Neural progenitor cell (in vitro differentiated cells): ENCODE data around the gene ULK4. TPM values are rescaled to one million over a fixed set of nuclear protein-coding genes. Genes with fewer than 3 reads are reported as not detected.
"Not testable (repeated sequence)": the region's sequence is repeated elsewhere in the genome, so short reads cannot be mapped to it uniquely, and the experiment has no call there.

Source experiments
- DNase-seq: peaks from one replicate; pipeline ENCODE4 v3.0.0-alpha.2; 2016; ENCODE audit warnings: low spot score
- H2AFZ ChIP-seq: fragments of 200-600 bp; sonication (generic); replicated peaks from 2 replicates; pipeline ENCODE4 v1.6.1; 2016; ENCODE audit warnings: antibody characterized with exemption
- H3F3A ChIP-seq: fragments of 200-600 bp; sonication (generic); 2 replicates; pipeline ENCODE4 v1.6.1; 2016; ENCODE audit warnings: antibody characterized with exemption, low read depth
- H3K27ac ChIP-seq: fragments of 200-600 bp; sonication (generic); 2 replicates; pipeline ENCODE4 v1.5.1; 2016; ENCODE audit warnings: mild to moderate bottlenecking
- H3K27me3 ChIP-seq: fragments of 200-600 bp; sonication (generic); 2 replicates; pipeline ENCODE4 v1.6.1; 2016; ENCODE audit warnings: mild to moderate bottlenecking, moderate library complexity
- H3K36me3 ChIP-seq: fragments of 200-600 bp; sonication (generic); 2 replicates; pipeline ENCODE4 v1.5.1; 2016
- H3K4me1 ChIP-seq: fragments of 200-600 bp; sonication (generic); 2 replicates; pipeline ENCODE4 v1.6.1; 2016; ENCODE audit warnings: mixed run types
- H3K4me2 ChIP-seq: fragments of 200-600 bp; sonication (generic); 2 replicates; pipeline ENCODE4 v1.6.1; 2016
- H3K4me3 ChIP-seq: fragments of 200-600 bp; sonication (generic); 2 replicates; pipeline ENCODE4 v1.5.1; 2016
- H3K79me2 ChIP-seq: fragments of 200-600 bp; sonication (generic); 2 replicates; pipeline ENCODE4 v1.6.1; 2016; ENCODE audit warnings: low read depth
- H3K9ac ChIP-seq: fragments of 200-600 bp; sonication (generic); 2 replicates; pipeline ENCODE4 v1.6.1; 2016
- H3K9me3 ChIP-seq: fragments of 200-600 bp; sonication (generic); 2 replicates; pipeline ENCODE4 v1.5.1; 2016; ENCODE audit warnings: low read depth
- H4K20me1 ChIP-seq: fragments of 200-600 bp; sonication (generic); 2 replicates; pipeline ENCODE4 v1.6.1; 2016; ENCODE audit warnings: low read depth
- H3K27ac Mint-ChIP-seq: 3 replicates; pipeline ENCODE4 v1.8.0; 2021; ENCODE audit warnings: mixed read lengths
- H3K27me3 Mint-ChIP-seq: 2 replicates; pipeline ENCODE4 v1.8.0; 2022; ENCODE audit warnings: low read depth, mild to moderate bottlenecking, inconsistent platforms, moderate library complexity, mixed read lengths; ENCODE audit not compliant: insufficient read depth
- H3K36me3 Mint-ChIP-seq: 3 replicates; pipeline ENCODE4 v1.8.0; 2021; ENCODE audit warnings: mixed read lengths
- H3K4me1 Mint-ChIP-seq: 3 replicates; pipeline ENCODE4 v1.8.0; 2021; ENCODE audit warnings: mixed read lengths
- H3K4me3 Mint-ChIP-seq: 3 replicates; pipeline ENCODE4 v1.8.0; 2021; ENCODE audit warnings: mild to moderate bottlenecking, moderate library complexity, mixed read lengths
- H3K9me3 Mint-ChIP-seq: 3 replicates; pipeline ENCODE4 v1.8.0; 2020; ENCODE audit warnings: mixed read lengths
- CTCF ChIP-seq: fragments of 200-600 bp; sonication (generic); IDR thresholded peaks from 2 replicates; pipeline ENCODE4 v1.5.1; 2017; ENCODE audit warnings: antibody characterized with exemption, mild to moderate bottlenecking
- EZH2 ChIP-seq: fragments of 200-600 bp; sonication (generic); IDR thresholded peaks from 2 replicates; pipeline ENCODE4 v1.6.1; 2017; ENCODE audit warnings: antibody characterized with exemption, mild to moderate bottlenecking, moderate library complexity
- EZH2phosphoT487 ChIP-seq: fragments of 200-600 bp; sonication (generic); IDR thresholded peaks from 2 replicates; pipeline ENCODE4 v1.6.1; 2017; ENCODE audit warnings: antibody characterized with exemption
- total RNA-seq: library from RNA; depleted of rRNA; stranded (reverse); fragments of >200 nt; gene quantifications from 2 replicates; pipeline ENCODE4 v1.2.3, GENCODE V29; 2015; ENCODE audit warnings: low replicate concordance

ULK4 gene
- total RNA-seq, 1 donor from 2014 or later, result 33.0 TPM

- H3K36me3 Mint-ChIP-seq, result no peaks in the 10 kb centered on the region
- H3K9me3 Mint-ChIP-seq, result no peaks in the 10 kb centered on the region
- H3K27me3 Mint-ChIP-seq, result no peaks in the 10 kb centered on the region
- no peak overlapping the region for H2AFZ ChIP-seq
- no peak overlapping the region for H3K4me3 ChIP-seq
- H3F3A ChIP-seq, result no peaks in the 10 kb centered on the region
- no peak overlapping the region for H3K4me3 Mint-ChIP-seq
- no peaks in the 10 kb centered on the region for H3K4me1 Mint-ChIP-seq
- no peaks in the 10 kb centered on the region for H4K20me1 ChIP-seq
- H3K9me3 ChIP-seq, result no peaks in the 10 kb centered on the region
- no peaks in the 10 kb centered on the region for H3K4me1 ChIP-seq
- no peaks in the 10 kb centered on the region for H3K27me3 ChIP-seq
- no peak overlapping the region for H3K4me2 ChIP-seq
- no peak overlapping the region for H3K27ac Mint-ChIP-seq
- TF ChIP-seq CTCF (no peak), EZH2phosphoT487 (no peak), EZH2 (no peak)
- no peaks in the 10 kb centered on the region for H3K36me3 ChIP-seq
- no peak overlapping the region for H3K27ac ChIP-seq
- DNase-seq, result no peak
- no peak overlapping the region for H3K9ac ChIP-seq
- no peaks in the 10 kb centered on the region for H3K79me2 ChIP-seq
These were observed 567.0 kb downstream of the ULK4 start for GRCh38 chr3:41394896-41395295.

- not testable (repeated sequence) for H3K27me3 Mint-ChIP-seq, H3K9me3 ChIP-seq, H3F3A ChIP-seq, H3K27ac ChIP-seq, H3K36me3 ChIP-seq, H3K27me3 ChIP-seq, H3K36me3 Mint-ChIP-seq, H3K4me3 ChIP-seq, H3K4me3 Mint-ChIP-seq, H3K79me2 ChIP-seq, H4K20me1 ChIP-seq, H3K9ac ChIP-seq
- H3K27ac Mint-ChIP-seq, result peak overlapping the region; percentile 26
- peaks cover 20% of the 10 kb centered on the region for H3K9me3 Mint-ChIP-seq
- H3K4me1 Mint-ChIP-seq, result peaks cover 17% of the 10 kb centered on the region
- peak overlapping the region; percentile 60 for H3K4me2 ChIP-seq
- DNase-seq, result peak; percentile 52
- H2AFZ ChIP-seq, result peak overlapping the region; percentile 78
- peaks cover 20% of the 10 kb centered on the region for H3K4me1 ChIP-seq
These were observed 591.0 kb downstream of the ULK4 start for GRCh38 chr3:41370765-41371535.

GRCh38 chr3:41370307-41370706 is 591.6 kb downstream of the ULK4 start:
- no peak overlapping the region for H3K4me3 ChIP-seq
- H2AFZ ChIP-seq, result peak overlapping the region; percentile 78
- H3K4me1 ChIP-seq, result peaks cover 27% of the 10 kb centered on the region
- no peak overlapping the region for H3K27ac ChIP-seq
- peak overlapping the region; percentile 60 for H3K4me2 ChIP-seq
- Mint-ChIP-seq H3K36me3 (peaks cover 1% of the 10 kb centered on the region), H3K4me1 (peaks cover 22% of the 10 kb centered on the region), H3K9me3 (peaks cover 20% of the 10 kb centered on the region), H3K4me3 (peak overlapping the region; percentile 22), H3K27ac (peak overlapping the region; percentile 3), H3K27me3 (no peaks in the 10 kb centered on the region)
- H4K20me1 ChIP-seq, result no peaks in the 10 kb centered on the region
- no peaks in the 10 kb centered on the region for H3K27me3 ChIP-seq
- H3K36me3 ChIP-seq, result no peaks in the 10 kb centered on the region
- DNase-seq, result no peak
- no peaks in the 10 kb centered on the region for H3K9me3 ChIP-seq
- no peak for TF ChIP-seq CTCF
- TF ChIP-seq EZH2, result no peak
- no peak for TF ChIP-seq EZH2phosphoT487
- H3K9ac ChIP-seq, result no peak overlapping the region
- H3K79me2 ChIP-seq, result no peaks in the 10 kb centered on the region
- peaks cover 4% of the 10 kb centered on the region for H3F3A ChIP-seq

DNA sequence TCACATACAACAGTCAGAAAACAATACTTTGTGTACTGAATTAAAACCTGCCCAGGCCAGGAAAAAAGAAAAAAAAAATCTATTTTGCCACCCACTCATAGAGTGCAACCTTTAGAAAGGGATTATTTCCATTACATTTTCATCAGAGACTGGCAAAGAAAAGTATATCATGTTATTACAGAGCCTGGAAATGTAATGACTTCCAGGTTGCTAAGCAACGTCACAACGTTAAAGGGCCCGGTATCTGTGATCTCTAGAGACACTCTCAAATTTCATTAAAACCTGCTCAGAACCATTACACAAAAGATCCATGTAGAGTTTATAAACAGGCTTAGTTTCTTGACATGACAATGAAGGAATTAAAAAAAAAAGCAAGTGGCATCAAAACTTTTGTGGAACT is 592.1 kb downstream of the ULK4 start:
- Histone ChIP-seq H3K4me3 (no peak overlapping the region), H3K79me2 (no peaks in the 10 kb centered on the region), H3K4me2 (no peak overlapping the region), H3K9me3 (no peaks in the 10 kb centered on the region), H4K20me1 (no peaks in the 10 kb centered on the region), H3F3A (peaks cover 6% of the 10 kb centered on the region), H3K9ac (no peak overlapping the region), H3K27ac (no peak overlapping the region), H2AFZ (no peak overlapping the region), H3K27me3 (no peaks in the 10 kb centered on the region), H3K4me1 (peaks cover 32% of the 10 kb centered on the region), H3K36me3 (no peaks in the 10 kb centered on the region)
- Mint-ChIP-seq H3K9me3 (peaks cover 17% of the 10 kb centered on the region), H3K36me3 (no peaks in the 10 kb centered on the region), H3K27me3 (no peaks in the 10 kb centered on the region), H3K4me1 (peaks cover 26% of the 10 kb centered on the region), H3K27ac (peak overlapping the region; percentile 3), H3K4me3 (no peak overlapping the region)
- DNase-seq, result no peak
- TF ChIP-seq EZH2 (no peak), CTCF (no peak)
